Omental fat pad (tissue), 4 donors: ENCODE results near the gene JUP. TPM values are rescaled to one million over a fixed set of nuclear protein-coding genes. Genes with fewer than 3 reads are reported as not detected.

Experiments used
- ATAC-seq: fragments of 150-250 bp; one replicate; pipeline ENCODE4 v1.9.1; 2016; ENCODE audit warnings: mild to moderate bottlenecking, moderate library complexity; ENCODE audit not compliant: low FRiP score
- DNase-seq: peaks from one replicate; pipeline ENCODE4 v3.0.0-alpha.2; 2019; ENCODE audit warnings: low spot score
- CTCF ChIP-seq, 3 donors: fragments of 450-650 bp; IDR thresholded peaks; one replicate each; pipeline ENCODE4 v1.5.1; 2016 to 2017; ENCODE audit warnings: antibody characterized with exemption in 3 of 3, mild to moderate bottlenecking in 3 of 3, moderate library complexity in 2 of 3
- total RNA-seq, 4 donors: library from RNA; depleted of rRNA; stranded (reverse); fragments of >200 nt; gene quantifications; one replicate each; pipeline ENCODE4 v1.1.0, GENCODE V29; 2016

The JUP gene
- total RNA-seq, 4 donors from 2014 or later, result 34.8 to 84.5 (median 39.0) TPM

GRCh38 chr17:41796121-41796895 lies 9.8 kb upstream of the JUP start:
- DNase-seq, result no peak
- ATAC-seq, result no peak
- TF ChIP-seq CTCF (IDR thresholded peaks at IDR 0.05), result no peak

- DNase-seq (no peak), ATAC-seq (no peak)
- TF ChIP-seq CTCF (IDR thresholded peaks at IDR 0.05), result no peak
Measured at GRCh38 chr17:41794540-41794975, 8.0 kb upstream of the JUP start.

GRCh38 chr17:41793784-41794539 lies 7.5 kb upstream of the JUP start:
- DNase-seq (no peak), ATAC-seq (peak; percentile 6)

GRCh38 chr17:41792845-41793783 lies 6.6 kb upstream of the JUP start:
- ATAC-seq (peak; percentile 86), DNase-seq (no peak)
- no peak for TF ChIP-seq CTCF (IDR thresholded peaks at IDR 0.05)

More at GRCh38 chr17:41793784-41794539, 7.5 kb upstream of the JUP start:
- no peak for TF ChIP-seq CTCF (IDR thresholded peaks at IDR 0.05)

- no peak for ATAC-seq
- no peak for DNase-seq
- no peak for TF ChIP-seq CTCF (IDR thresholded peaks at IDR 0.05)
Measured at GRCh38 chr17:41787021-41787418, 509 bp upstream of the JUP start.

- TF ChIP-seq CTCF (IDR thresholded peaks at IDR 0.05), result no peak
- DNase-seq (no peak), ATAC-seq (peak; percentile 6)
Measured at GRCh38 chr17:41785859-41786226, 668 bp downstream of the JUP start.
